ENCODE measurements around the gene EBP. TPM values are rescaled to one million over a fixed set of nuclear protein-coding genes. Genes with fewer than 3 reads are reported as not detected.

Gene EBP
- total and polyA plus RNA-seq, 2 experiments from 2014 or later: 128 to 176 TPM

- TF ChIP-seq, protein P1, sequence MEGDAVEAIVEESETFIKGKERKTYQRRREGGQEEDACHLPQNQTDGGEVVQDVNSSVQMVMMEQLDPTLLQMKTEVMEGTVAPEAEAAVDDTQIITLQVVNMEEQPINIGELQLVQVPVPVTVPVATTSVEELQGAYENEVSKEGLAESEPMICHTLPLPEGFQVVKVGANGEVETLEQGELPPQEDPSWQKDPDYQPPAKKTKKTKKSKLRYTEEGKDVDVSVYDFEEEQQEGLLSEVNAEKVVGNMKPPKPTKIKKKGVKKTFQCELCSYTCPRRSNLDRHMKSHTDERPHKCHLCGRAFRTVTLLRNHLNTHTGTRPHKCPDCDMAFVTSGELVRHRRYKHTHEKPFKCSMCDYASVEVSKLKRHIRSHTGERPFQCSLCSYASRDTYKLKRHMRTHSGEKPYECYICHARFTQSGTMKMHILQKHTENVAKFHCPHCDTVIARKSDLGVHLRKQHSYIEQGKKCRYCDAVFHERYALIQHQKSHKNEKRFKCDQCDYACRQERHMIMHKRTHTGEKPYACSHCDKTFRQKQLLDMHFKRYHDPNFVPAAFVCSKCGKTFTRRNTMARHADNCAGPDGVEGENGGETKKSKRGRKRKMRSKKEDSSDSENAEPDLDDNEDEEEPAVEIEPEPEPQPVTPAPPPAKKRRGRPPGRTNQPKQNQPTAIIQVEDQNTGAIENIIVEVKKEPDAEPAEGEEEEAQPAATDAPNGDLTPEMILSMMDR (conservative IDR thresholded peaks at IDR 0.05; ENCODE audit: low read depth in 2 of 2): no peak
- TF ChIP-seq POLR2AphosphoS5 (IDR thresholded peaks at IDR 0.05; ENCODE audit: low read depth): no peak
- no peak for TF ChIP-seq ZNF114 (CRISPR knock-in tag; IDR thresholded peaks at IDR 0.05)
- no peak for TF ChIP-seq CREB1 (CRISPR knock-in tag; IDR thresholded peaks at IDR 0.05; ENCODE audit: low read depth)
- TF ChIP-seq ETS1 (IDR thresholded peaks at IDR 0.05): no peak
- TF ChIP-seq STAT1 (IDR thresholded peaks at IDR 0.05; ENCODE audit: unreplicated experiment): no peak
- no peak for TF ChIP-seq EZH2 (IDR thresholded peaks at IDR 0.05; ENCODE audit: low read depth, unreplicated experiment)
- no peak for TF ChIP-seq ZNF462 (CRISPR knock-in tag; IDR thresholded peaks at IDR 0.05)
- TF ChIP-seq, protein P2, sequence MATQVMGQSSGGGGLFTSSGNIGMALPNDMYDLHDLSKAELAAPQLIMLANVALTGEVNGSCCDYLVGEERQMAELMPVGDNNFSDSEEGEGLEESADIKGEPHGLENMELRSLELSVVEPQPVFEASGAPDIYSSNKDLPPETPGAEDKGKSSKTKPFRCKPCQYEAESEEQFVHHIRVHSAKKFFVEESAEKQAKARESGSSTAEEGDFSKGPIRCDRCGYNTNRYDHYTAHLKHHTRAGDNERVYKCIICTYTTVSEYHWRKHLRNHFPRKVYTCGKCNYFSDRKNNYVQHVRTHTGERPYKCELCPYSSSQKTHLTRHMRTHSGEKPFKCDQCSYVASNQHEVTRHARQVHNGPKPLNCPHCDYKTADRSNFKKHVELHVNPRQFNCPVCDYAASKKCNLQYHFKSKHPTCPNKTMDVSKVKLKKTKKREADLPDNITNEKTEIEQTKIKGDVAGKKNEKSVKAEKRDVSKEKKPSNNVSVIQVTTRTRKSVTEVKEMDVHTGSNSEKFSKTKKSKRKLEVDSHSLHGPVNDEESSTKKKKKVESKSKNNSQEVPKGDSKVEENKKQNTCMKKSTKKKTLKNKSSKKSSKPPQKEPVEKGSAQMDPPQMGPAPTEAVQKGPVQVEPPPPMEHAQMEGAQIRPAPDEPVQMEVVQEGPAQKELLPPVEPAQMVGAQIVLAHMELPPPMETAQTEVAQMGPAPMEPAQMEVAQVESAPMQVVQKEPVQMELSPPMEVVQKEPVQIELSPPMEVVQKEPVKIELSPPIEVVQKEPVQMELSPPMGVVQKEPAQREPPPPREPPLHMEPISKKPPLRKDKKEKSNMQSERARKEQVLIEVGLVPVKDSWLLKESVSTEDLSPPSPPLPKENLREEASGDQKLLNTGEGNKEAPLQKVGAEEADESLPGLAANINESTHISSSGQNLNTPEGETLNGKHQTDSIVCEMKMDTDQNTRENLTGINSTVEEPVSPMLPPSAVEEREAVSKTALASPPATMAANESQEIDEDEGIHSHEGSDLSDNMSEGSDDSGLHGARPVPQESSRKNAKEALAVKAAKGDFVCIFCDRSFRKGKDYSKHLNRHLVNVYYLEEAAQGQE (IDR thresholded peaks at IDR 0.05; ENCODE audit: unreplicated experiment): no peak
- no peak for TF ChIP-seq EZH2phosphoT487 (IDR thresholded peaks at IDR 0.05; ENCODE audit: unreplicated experiment)
- no peak for TF ChIP-seq JUNB (IDR thresholded peaks at IDR 0.05; ENCODE audit: unreplicated experiment)
- TF ChIP-seq ZNF331 (CRISPR knock-in tag; IDR thresholded peaks at IDR 0.05; ENCODE audit: low read depth): no peak
- no peak overlapping the region for H3K4me3 ChIP-seq
- H3F3A ChIP-seq (replicated peaks; ENCODE audit: low read depth): no peaks in the 10 kb centered on the region
Measured at GRCh38 chrX:48531358-48531959, 9.9 kb downstream of the EBP start.

More at GRCh38 chrX:48531358-48531959, 9.9 kb downstream of the EBP start:
- Mint-ChIP-seq H3K4me3 (no peak overlapping the region), H3K4me1 (peaks cover 3% of the 10 kb centered on the region; the same call in 1 of the 3 replicates), H3K27ac (no peak overlapping the region; the same call in 1 of the 2 replicates), H3K9me3 (no peaks in the 10 kb centered on the region), H3K27me3 (ENCODE audit: insufficient read depth, low read depth, poor library complexity) (no peaks in the 10 kb centered on the region), H3K36me3 (ENCODE audit: low read depth) (peaks cover 27% of the 10 kb centered on the region)
- no peaks in the 10 kb centered on the region for H3K9me2 ChIP-seq (ENCODE audit: insufficient read depth)
- H3K4me1 ChIP-seq (ENCODE audit: insufficient read depth): no peaks in the 10 kb centered on the region
- no peak overlapping the region for H3K4me2 ChIP-seq
- no peak overlapping the region for H3K27ac ChIP-seq (ENCODE audit: low read depth)
- DNase-seq (ENCODE audit: low spot score): no peak
- H2AFZ ChIP-seq: no peak overlapping the region
- ATAC-seq: no peak
- no peaks in the 10 kb centered on the region for H3K27me3 ChIP-seq (ENCODE audit: insufficient read depth)
- H3K36me3 ChIP-seq (ENCODE audit: insufficient read depth): no peaks in the 10 kb centered on the region; the same call in 1 of the 2 replicates
- H3K79me2 ChIP-seq (replicated peaks; ENCODE audit: insufficient read depth): no peaks in the 10 kb centered on the region
- H4K20me1 ChIP-seq (replicated peaks; ENCODE audit: insufficient read depth): no peaks in the 10 kb centered on the region

Measured in GM23338 (cell line).